ENCODE data around the gene KANSL1. TPM values are rescaled to one million over a fixed set of nuclear protein-coding genes. Genes with fewer than 3 reads are reported as not detected.
"Not testable (repeated sequence)": the region's sequence is repeated elsewhere in the genome, so short reads cannot be mapped to it uniquely, and the experiment has no call there.

The KANSL1 gene
- total and polyA plus RNA-seq, 8 donors, result 65.9 to 129 (median 79.0) TPM

GRCh38 chr17:46026166-46027047 lies 166.8 kb downstream of the KANSL1 start:
- intact Hi-C loops (cut with DNase I), result no loop called here
- H3K4me3 ChIP-seq, result no peak overlapping the region
- TF ChIP-seq, protein P1, sequence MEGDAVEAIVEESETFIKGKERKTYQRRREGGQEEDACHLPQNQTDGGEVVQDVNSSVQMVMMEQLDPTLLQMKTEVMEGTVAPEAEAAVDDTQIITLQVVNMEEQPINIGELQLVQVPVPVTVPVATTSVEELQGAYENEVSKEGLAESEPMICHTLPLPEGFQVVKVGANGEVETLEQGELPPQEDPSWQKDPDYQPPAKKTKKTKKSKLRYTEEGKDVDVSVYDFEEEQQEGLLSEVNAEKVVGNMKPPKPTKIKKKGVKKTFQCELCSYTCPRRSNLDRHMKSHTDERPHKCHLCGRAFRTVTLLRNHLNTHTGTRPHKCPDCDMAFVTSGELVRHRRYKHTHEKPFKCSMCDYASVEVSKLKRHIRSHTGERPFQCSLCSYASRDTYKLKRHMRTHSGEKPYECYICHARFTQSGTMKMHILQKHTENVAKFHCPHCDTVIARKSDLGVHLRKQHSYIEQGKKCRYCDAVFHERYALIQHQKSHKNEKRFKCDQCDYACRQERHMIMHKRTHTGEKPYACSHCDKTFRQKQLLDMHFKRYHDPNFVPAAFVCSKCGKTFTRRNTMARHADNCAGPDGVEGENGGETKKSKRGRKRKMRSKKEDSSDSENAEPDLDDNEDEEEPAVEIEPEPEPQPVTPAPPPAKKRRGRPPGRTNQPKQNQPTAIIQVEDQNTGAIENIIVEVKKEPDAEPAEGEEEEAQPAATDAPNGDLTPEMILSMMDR (IDR thresholded peaks at IDR 0.05), result no peak
- peaks cover 0 to 71% of the 10 kb centered on the region in 2 donors for H3K36me3 ChIP-seq
- peak; percentile 34 for ATAC-seq
- no peak for DNase-seq
- peaks cover 0 to 22% of the 10 kb centered on the region in 2 donors for H3K4me1 ChIP-seq
- no peaks in the 10 kb centered on the region for H3K27me3 ChIP-seq
- no peaks in the 10 kb centered on the region for H3K9me3 ChIP-seq
- H3K27ac ChIP-seq, result peak overlapping the region in 1 of 2 donors; percentile 67

GRCh38 chr17:46025510-46026165 lies 167.6 kb downstream of the KANSL1 start:
- Histone ChIP-seq H3K27ac (peak overlapping the region in 1 of 2 donors; percentile 67), H3K27me3 (no peaks in the 10 kb centered on the region), H3K4me1 (peaks cover 0 to 22% of the 10 kb centered on the region in 2 donors), H3K4me3 (no peak overlapping the region), H3K36me3 (peaks cover 0 to 63% of the 10 kb centered on the region in 2 donors), H3K9me3 (no peaks in the 10 kb centered on the region)
- intact Hi-C loops (cut with DNase I), result no loop called here
- TF ChIP-seq, protein P1 (IDR thresholded peaks at IDR 0.05), result no peak
- DNase-seq (no peak), ATAC-seq (no peak)

DNA sequence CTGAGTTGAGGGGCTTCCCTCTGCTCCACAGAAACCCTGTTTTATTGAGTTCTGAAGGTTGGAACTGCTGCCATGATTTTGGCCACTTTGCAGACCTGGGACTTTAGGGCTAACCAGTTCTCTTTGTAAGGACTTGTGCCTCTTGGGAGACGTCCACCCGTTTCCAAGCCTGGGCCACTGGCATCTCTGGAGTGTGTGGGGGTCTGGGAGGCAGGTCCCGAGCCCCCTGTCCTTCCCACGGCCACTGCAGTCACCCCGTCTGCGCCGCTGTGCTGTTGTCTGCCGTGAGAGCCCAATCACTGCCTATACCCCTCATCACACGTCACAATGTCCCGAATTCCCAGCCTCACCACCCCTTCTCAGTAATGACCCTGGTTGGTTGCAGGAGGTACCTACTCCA lies 168.2 kb downstream of the KANSL1 start:
- DNase-seq, result no peak
- Histone ChIP-seq H3K36me3 (peaks cover 0 to 57% of the 10 kb centered on the region in 2 donors), H3K27me3 (no peaks in the 10 kb centered on the region), H3K4me1 (peaks cover 0 to 22% of the 10 kb centered on the region in 2 donors), H3K9me3 (no peaks in the 10 kb centered on the region), H3K27ac (no peak overlapping the region), H3K4me3 (no peak overlapping the region)
- TF ChIP-seq, protein P1 (IDR thresholded peaks at IDR 0.05), result no peak
- ATAC-seq, result no peak
- intact Hi-C loops (cut with DNase I), result no loop called here

GRCh38 chr17:46024590-46024989 lies 168.6 kb downstream of the KANSL1 start:
- Histone ChIP-seq H3K4me3 (no peak overlapping the region), H3K4me1 (peaks cover 0 to 22% of the 10 kb centered on the region in 2 donors), H3K36me3 (peaks cover 0 to 52% of the 10 kb centered on the region in 2 donors), H3K27ac (no peak overlapping the region), H3K9me3 (no peaks in the 10 kb centered on the region), H3K27me3 (no peaks in the 10 kb centered on the region)
- intact Hi-C loops (cut with DNase I), result no loop called here
- DNase-seq (no peak), ATAC-seq (no peak)
- TF ChIP-seq, protein P1 (IDR thresholded peaks at IDR 0.05), result no peak

- H3K4me3 ChIP-seq, result no peak overlapping the region
- intact Hi-C loops (cut with DNase I), result no loop called here
- H3K27me3 ChIP-seq, result no peaks in the 10 kb centered on the region
- TF ChIP-seq, protein P1 (IDR thresholded peaks at IDR 0.05), result no peak
- peaks cover 0 to 45% of the 10 kb centered on the region in 2 donors for H3K36me3 ChIP-seq
- H3K9me3 ChIP-seq, result no peaks in the 10 kb centered on the region
- no peak for DNase-seq
- H3K27ac ChIP-seq, result no peak overlapping the region
- peaks cover 0 to 22% of the 10 kb centered on the region in 2 donors for H3K4me1 ChIP-seq
- ATAC-seq, result no peak
Measured at GRCh38 chr17:46023783-46024388, 169.3 kb downstream of the KANSL1 start.

DNA sequence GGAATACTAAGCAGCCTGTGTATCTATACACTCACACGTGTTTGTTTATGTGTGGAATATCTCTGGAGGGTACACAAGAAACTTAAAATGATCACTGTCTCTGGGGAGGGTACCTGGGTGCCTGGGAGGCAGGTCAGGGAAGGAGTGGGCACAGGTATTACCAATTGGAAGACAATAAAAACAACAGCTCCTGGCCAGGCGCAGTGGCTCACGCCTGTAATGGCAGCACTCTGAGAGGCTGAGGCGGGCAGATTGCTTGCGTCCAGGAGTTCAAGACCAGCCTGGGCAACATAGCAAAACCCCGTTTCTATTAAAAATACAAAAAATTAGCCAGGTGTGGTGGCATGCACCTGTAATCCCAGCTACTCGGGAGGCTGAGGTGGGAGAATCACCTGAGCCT lies 169.9 kb downstream of the KANSL1 start:
- H3K36me3 ChIP-seq, result peaks cover 0 to 40% of the 10 kb centered on the region in 2 donors
- ATAC-seq; H3K4me3 ChIP-seq; H3K27me3 ChIP-seq; DNase-seq; H3K27ac ChIP-seq; H3K9me3 ChIP-seq; intact Hi-C loops (cut with DNase I): not testable (repeated sequence)
- H3K4me1 ChIP-seq, result peaks cover 0 to 22% of the 10 kb centered on the region in 2 donors
